GM18873 (cell line): ENCODE data around the gene PPFIBP1.
A peak's percentile ranks its signal among the peaks of the same experiment; 100 is the strongest.

Source experiments
- ATAC-seq: cut with Tn5 transposase; IDR thresholded peaks from one replicate; pipeline ENCODE4 v1.9.1; 2021; ENCODE audit warnings: mild to moderate bottlenecking, moderate library complexity, moderate number of reproducible peaks; ENCODE audit not compliant: unreplicated experiment, low FRiP score

PPFIBP1 gene

GRCh38 chr12:27523642-27524493 lies at the start of gene PPFIBP1:
PPFIBP1 (plus strand) TSS chr12:27524206; CDS start chr12:27633397, 109,191 bp downstream.
- peak; percentile 86 for ATAC-seq

GRCh38 chr12:27474344-27474743 lies 49.7 kb upstream of the PPFIBP1 start:
- no peak for ATAC-seq

- no peak for ATAC-seq
These were observed 47.0 kb upstream of the PPFIBP1 start for GRCh38 chr12:27477049-27477448.

GRCh38 chr12:27478949-27479348 lies 45.1 kb upstream of the PPFIBP1 start:
- no peak for ATAC-seq

- ATAC-seq = no peak
These were observed 44.0 kb upstream of the PPFIBP1 start for GRCh38 chr12:27480016-27480415.

- ATAC-seq = no peak
These were observed 37.0 kb upstream of the PPFIBP1 start for GRCh38 chr12:27486961-27487360.

- ATAC-seq = no peak
These were observed 35.5 kb upstream of the PPFIBP1 start for GRCh38 chr12:27488479-27488878.

GRCh38 chr12:27491226-27491625 lies 32.8 kb upstream of the PPFIBP1 start:
- ATAC-seq = no peak

- no peak for ATAC-seq
These were observed 30.6 kb upstream of the PPFIBP1 start for GRCh38 chr12:27493260-27493940.

GRCh38 chr12:27497446-27497845 lies 26.6 kb upstream of the PPFIBP1 start:
- no peak for ATAC-seq

GRCh38 chr12:27498149-27498548 lies 25.9 kb upstream of the PPFIBP1 start:
- peak; percentile 83 for ATAC-seq

- ATAC-seq = no peak
These were observed 25.2 kb upstream of the PPFIBP1 start for GRCh38 chr12:27498761-27499160.

GRCh38 chr12:27499377-27499776 lies 24.6 kb upstream of the PPFIBP1 start:
- no peak for ATAC-seq

- ATAC-seq = no peak
These were observed 23.5 kb upstream of the PPFIBP1 start for GRCh38 chr12:27500546-27500945.

- ATAC-seq = no peak
These were observed 22.0 kb upstream of the PPFIBP1 start for GRCh38 chr12:27502021-27502435.

GRCh38 chr12:27504507-27504906 lies 19.5 kb upstream of the PPFIBP1 start:
- ATAC-seq = no peak

GRCh38 chr12:27505109-27505508 lies 18.9 kb upstream of the PPFIBP1 start:
- no peak for ATAC-seq

GRCh38 chr12:27505761-27506160 lies 18.2 kb upstream of the PPFIBP1 start:
- ATAC-seq = no peak

- ATAC-seq = no peak
These were observed 17.3 kb upstream of the PPFIBP1 start for GRCh38 chr12:27506645-27507189.

- ATAC-seq = no peak
These were observed 15.1 kb upstream of the PPFIBP1 start for GRCh38 chr12:27508736-27509431.
